IPS-18a (cell line): ENCODE results near the gene PCBP4.

Experiments
- H3K27ac ChIP-seq: one replicate; pipeline ENCODE4 v1.5.1; 2013; ENCODE audit warnings: low read length
- H3K27me3 ChIP-seq: one replicate; pipeline ENCODE4 v1.6.1; 2013; ENCODE audit warnings: mild to moderate bottlenecking, low read length; ENCODE audit not compliant: control insufficient read depth, insufficient read depth
- H3K36me3 ChIP-seq: one replicate; pipeline ENCODE4 v1.6.1; 2013; ENCODE audit warnings: low read depth, low read length; ENCODE audit not compliant: control insufficient read depth
- H3K4me1 ChIP-seq: one replicate; pipeline ENCODE4 v1.6.1; 2013; ENCODE audit warnings: low read depth, low read length; ENCODE audit not compliant: control insufficient read depth
- H3K4me3 ChIP-seq: one replicate; pipeline ENCODE4 v1.5.1; 2013; ENCODE audit warnings: low read length
- H3K9ac ChIP-seq: one replicate; pipeline ENCODE4 v1.6.1; 2013; ENCODE audit warnings: mild to moderate bottlenecking, low read length, moderate library complexity
- H3K9me3 ChIP-seq: one replicate; pipeline ENCODE4 v1.6.1; 2013; ENCODE audit warnings: low read depth, low read length; ENCODE audit not compliant: control insufficient read depth

The PCBP4 gene

DNA sequence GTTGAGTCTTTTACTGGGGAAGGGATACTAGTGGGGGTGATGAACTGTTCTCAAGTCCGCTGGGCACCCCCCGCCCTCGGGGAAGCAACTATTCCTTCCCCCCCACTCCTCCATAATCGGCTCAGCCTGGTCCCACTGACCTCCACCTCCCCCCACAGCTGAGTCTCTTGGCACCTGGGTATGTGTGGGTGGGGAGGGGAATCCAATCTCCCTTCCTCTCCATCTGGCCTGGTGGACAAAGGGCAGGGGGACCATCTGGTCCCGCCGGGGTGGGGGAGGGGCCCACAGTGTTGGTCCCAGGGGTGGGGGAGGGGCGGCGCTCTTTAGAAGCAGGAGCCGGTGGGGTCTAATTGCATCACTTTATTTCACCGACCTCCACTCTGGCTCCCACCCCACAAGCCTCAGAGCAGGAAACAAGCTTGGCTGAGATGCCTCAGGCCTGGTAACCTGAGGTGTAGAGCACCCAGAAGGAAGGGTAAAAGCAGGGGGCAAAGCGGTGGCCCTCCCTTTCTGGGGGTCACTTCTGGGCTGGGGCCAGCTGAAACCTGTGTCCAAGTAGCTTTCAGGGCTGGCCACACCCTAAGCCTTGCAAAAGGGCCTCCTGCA is 1.0 kb upstream of the PCBP4 start:
- H3K9ac ChIP-seq: peak overlapping the region; percentile 95
- H3K27me3 ChIP-seq: peaks cover 19% of the 10 kb centered on the region
- H3K9me3 ChIP-seq: no peaks in the 10 kb centered on the region
- peak overlapping the region; percentile 92 for H3K27ac ChIP-seq
- peaks cover 40% of the 10 kb centered on the region for H3K4me1 ChIP-seq
- H3K36me3 ChIP-seq: no peaks in the 10 kb centered on the region
- peak overlapping the region; percentile 83 for H3K4me3 ChIP-seq

DNA sequence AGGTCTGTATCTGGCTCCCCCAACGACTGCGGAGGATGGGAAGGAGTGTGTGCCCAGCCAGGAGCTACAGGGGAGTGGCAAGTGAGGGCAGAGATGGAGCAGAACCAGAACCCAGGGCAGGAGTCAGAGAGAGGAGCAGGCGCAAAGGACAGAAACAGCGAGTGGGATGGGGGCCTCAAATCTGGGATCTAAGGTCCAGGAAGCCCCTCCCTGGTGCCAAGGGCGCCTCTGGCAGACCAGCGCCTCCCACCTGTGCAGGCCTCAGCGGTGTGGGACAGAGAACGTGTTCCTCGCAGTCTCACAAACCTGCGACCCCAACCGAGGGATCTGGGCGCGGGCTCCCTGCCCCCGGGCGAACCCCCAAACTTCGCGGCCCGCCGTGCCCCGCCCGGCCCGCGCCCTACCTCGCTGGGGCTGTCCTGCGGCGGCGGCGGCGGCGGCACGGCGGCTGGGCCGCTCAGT is 301 bp downstream of the PCBP4 start:
- Histone ChIP-seq H3K27ac (no peak overlapping the region), H3K36me3 (no peaks in the 10 kb centered on the region), H3K27me3 (peaks cover 19% of the 10 kb centered on the region), H3K9me3 (no peaks in the 10 kb centered on the region), H3K4me3 (peak overlapping the region; percentile 54), H3K9ac (no peak overlapping the region), H3K4me1 (peaks cover 40% of the 10 kb centered on the region)

DNA sequence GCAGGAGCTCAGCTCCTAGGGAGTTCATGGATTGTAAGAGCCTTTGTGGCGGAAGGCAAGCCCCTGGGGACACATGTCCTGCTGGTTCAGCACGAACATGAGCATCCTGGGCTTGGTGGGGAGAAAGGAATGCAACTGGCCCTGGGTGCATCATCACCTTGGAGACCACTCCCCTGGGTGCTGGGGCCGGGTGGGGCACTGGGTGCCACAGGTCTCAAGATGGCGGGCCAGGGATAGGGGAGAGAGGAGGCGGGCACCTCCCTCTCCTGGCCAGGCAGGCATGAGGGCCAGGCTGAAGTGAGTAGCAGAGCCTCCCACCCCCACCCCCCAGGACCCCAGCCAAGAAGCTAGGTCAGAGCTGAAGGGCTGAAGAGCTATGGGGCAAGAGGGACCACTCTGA is 768 bp downstream of the PCBP4 start:
- peaks cover 40% of the 10 kb centered on the region for H3K4me1 ChIP-seq

DNA sequence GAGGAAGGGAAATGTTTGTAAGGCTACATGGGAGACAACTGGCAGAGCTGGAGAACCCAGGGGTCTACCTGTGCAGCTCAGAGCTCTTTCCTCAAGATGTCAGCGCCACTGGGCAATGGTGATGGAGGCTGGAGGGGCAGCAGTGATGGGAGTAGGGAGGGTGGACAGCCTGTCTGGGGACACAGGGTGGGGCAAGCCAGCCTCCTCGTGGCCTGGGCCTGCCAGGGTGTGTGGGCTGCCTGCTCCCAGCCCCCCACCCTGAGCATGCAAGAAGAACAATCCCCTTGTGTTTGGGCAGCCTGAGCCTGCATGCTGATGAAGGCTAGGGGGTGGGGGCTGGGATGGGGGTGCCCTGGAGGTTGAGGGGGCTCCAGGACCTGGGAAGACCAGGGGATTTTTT is 1.2 kb downstream of the PCBP4 start:
- H3K36me3 ChIP-seq: no peaks in the 10 kb centered on the region
- peaks cover 19% of the 10 kb centered on the region for H3K27me3 ChIP-seq
- H3K4me1 ChIP-seq: peaks cover 40% of the 10 kb centered on the region
- H3K9ac ChIP-seq: no peak overlapping the region
- no peak overlapping the region for H3K27ac ChIP-seq
- H3K9me3 ChIP-seq: no peaks in the 10 kb centered on the region
- no peak overlapping the region for H3K4me3 ChIP-seq

More for the DNA sequence above, 768 bp downstream of the PCBP4 start:
- Histone ChIP-seq H3K9ac (no peak overlapping the region), H3K4me3 (peak overlapping the region; percentile 54), H3K27me3 (peaks cover 19% of the 10 kb centered on the region), H3K36me3 (no peaks in the 10 kb centered on the region), H3K27ac (no peak overlapping the region), H3K9me3 (no peaks in the 10 kb centered on the region)

DNA sequence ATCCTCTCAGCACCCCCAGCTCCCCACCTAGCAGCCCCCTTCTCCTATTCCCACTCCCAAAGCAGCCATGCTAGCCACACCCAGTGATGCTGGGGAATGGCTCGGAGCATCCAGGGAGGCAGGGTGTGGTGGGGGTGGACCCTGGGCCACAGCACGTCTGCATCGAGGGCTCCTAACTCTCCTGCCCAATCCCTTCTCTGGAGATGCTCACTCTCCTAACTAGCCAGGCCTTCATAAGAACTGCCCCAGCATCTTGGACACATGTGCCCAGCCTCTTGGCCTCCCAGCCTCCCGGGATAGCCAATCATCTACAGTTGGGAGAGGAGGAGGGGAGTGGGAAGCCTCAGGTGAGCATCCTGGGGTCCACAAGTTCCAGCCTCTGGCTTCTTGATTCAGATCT is 2.7 kb downstream of the PCBP4 start:
- no peaks in the 10 kb centered on the region for H3K9me3 ChIP-seq
- no peak overlapping the region for H3K9ac ChIP-seq
- H3K4me1 ChIP-seq: peaks cover 37% of the 10 kb centered on the region
- H3K36me3 ChIP-seq: no peaks in the 10 kb centered on the region
- peaks cover 19% of the 10 kb centered on the region for H3K27me3 ChIP-seq
- H3K27ac ChIP-seq: no peak overlapping the region
- H3K4me3 ChIP-seq: peak overlapping the region; percentile 7

DNA sequence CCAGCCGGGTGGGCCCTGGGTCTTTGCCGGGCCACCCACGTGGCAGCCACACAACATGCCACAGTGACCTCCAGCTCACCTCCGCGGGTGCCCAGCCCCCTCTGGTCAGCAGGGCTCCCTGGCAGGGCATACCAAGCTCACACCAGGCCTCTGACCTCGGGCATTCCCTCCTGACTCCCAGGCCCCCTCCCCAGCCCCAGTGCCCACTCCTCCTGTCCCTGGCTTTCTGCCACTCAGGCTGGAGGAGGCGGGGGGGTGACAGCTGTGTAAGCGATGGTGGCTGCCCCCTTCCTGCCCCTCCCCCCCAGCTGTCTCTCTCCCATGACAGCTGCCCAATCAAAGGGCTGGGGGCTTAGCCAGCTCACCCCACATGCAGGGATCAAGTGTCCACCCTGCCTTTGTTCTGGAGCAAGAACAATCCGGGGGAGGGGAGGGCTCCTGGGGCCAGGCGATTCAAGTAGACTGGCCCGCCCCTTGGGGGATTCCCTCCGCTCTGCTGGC is 3.3 kb downstream of the PCBP4 start:
- Histone ChIP-seq H3K9me3 (no peaks in the 10 kb centered on the region), H3K4me1 (peaks cover 32% of the 10 kb centered on the region), H3K9ac (no peak overlapping the region), H3K36me3 (no peaks in the 10 kb centered on the region), H3K27ac (no peak overlapping the region), H3K27me3 (peaks cover 19% of the 10 kb centered on the region), H3K4me3 (peak overlapping the region; percentile 7)

DNA sequence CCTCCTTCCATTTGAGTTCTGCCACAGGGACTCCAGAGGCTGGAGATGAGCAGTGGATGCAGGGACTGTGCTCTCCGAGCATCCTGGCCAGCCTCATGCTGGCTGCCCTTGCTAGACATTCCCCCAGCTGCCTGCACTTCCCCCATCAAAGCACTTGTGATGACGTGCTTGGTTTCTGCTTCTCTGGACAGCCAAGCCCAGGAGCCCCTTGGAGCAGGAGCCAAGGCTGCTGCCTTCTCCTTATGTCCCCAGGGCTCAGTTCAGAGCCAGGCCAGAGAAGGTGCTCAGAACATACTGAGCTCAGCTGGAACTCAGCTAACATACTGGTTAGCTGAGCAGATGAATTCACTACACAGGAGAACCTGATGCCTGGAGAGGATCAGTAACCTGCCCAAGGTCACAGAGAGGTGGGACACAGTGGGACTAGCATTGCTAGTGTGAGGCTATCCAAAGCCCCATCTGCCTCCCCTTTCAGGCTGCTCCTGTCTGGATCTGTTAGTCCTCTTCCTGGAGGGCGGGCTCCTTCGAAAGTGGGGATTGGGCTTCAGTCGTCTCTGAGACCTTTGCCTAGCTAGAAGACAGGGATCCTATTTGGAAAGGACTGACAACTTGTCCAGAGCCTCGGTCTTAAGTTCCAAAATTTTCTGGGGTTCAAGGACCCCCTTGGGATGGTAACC is 4.3 kb downstream of the PCBP4 start:
- Histone ChIP-seq H3K36me3 (no peaks in the 10 kb centered on the region), H3K9ac (no peak overlapping the region), H3K4me3 (no peak overlapping the region), H3K27ac (no peak overlapping the region), H3K27me3 (peaks cover 19% of the 10 kb centered on the region), H3K4me1 (peaks cover 25% of the 10 kb centered on the region), H3K9me3 (no peaks in the 10 kb centered on the region)

DNA sequence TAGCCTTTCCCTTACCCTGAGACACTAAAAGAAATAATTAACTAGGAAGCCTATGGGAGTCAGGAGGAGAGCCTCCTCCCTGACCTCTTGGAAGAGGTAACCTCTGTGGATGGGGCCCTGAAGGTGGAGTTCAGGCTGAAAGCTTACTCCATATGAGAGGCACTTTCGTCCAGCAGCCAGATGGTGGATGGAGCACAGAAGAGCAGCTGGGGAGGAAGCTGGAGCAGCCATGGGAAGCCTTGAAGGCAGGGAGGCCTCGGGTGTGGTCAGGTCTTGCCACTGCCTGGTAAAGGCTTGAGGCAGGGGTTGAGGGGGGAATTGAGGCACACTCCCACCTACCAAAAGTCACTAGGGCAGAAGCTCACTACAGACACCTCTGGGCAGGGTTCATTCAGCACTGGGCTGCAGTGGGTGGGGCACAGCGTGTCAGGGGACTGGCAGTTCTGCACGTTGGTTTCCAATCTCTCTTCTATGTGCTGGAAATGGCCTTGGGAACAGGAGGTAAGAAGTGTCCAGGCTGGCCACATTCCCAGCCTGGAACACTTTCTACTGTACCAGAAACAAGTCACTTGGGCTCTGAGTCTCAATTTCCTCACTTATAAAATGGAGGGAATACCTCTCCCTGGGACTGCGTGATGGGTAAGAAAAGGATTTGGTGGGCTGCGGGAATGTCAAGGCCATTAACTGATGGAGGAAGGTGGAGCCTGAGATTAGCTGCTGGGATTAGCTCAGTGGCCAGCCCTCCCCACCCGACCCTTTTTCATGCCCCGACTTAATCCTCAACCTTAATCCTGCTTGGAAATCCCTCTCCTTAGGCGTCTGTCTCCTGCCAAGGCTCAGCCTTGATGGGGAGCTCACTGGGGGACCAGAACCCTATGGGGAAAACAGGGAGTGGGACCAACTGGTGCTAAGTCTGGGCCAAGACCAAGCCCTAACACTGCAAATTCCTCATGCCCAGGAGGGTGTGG is 5.4 kb downstream of the PCBP4 start:
- no peaks in the 10 kb centered on the region for H3K36me3 ChIP-seq
- no peak overlapping the region for H3K27ac ChIP-seq
- H3K27me3 ChIP-seq: peaks cover 24% of the 10 kb centered on the region
- no peak overlapping the region for H3K9ac ChIP-seq
- no peak overlapping the region for H3K4me3 ChIP-seq
- peaks cover 25% of the 10 kb centered on the region for H3K4me1 ChIP-seq
- H3K9me3 ChIP-seq: no peaks in the 10 kb centered on the region

DNA sequence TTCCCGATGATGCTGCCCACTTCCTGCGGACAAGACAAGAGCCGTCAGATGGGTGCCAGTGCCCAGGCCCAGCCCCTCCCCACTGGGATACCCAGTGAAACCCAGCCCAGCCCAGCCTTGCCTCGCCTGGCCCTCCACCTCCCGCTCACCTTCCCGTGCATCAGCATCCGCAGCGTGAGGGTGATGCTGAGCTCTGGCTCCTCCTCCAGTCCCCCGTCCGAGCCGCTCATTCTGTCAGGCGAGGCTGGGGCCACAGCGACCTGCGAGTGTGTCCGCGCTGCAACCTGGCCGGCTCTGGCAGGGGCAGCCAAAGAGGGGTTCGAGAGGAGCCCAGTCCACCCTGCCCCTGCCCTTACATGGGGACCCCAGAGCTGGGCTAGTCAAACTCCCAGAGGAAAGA is 6.2 kb downstream of the PCBP4 start:
- Histone ChIP-seq H3K4me3 (no peak overlapping the region), H3K27ac (no peak overlapping the region), H3K27me3 (peaks cover 24% of the 10 kb centered on the region), H3K36me3 (no peaks in the 10 kb centered on the region), H3K4me1 (peaks cover 21% of the 10 kb centered on the region), H3K9me3 (no peaks in the 10 kb centered on the region), H3K9ac (no peak overlapping the region)

DNA sequence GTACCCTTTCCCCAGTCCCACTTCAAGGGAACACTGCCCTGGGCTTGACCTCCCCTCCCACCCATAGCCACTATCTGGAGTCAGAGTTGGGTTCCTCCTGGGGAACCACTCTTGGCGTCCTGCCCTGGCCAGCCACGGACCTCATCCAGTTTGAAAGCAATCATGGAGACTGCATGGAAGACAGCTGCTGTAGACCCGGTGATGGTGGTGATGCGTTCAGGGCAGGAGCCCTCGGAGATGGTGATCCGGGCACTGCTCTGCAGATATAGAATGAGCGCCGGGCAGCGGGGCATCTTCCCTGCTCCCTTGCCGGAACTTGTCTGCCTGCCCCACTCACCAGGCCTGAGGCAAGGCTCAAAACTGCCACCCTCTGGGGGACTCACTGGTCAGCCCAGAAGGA is 6.9 kb downstream of the PCBP4 start:
- Histone ChIP-seq H3K4me1 (peaks cover 17% of the 10 kb centered on the region), H3K36me3 (no peaks in the 10 kb centered on the region)

DNA sequence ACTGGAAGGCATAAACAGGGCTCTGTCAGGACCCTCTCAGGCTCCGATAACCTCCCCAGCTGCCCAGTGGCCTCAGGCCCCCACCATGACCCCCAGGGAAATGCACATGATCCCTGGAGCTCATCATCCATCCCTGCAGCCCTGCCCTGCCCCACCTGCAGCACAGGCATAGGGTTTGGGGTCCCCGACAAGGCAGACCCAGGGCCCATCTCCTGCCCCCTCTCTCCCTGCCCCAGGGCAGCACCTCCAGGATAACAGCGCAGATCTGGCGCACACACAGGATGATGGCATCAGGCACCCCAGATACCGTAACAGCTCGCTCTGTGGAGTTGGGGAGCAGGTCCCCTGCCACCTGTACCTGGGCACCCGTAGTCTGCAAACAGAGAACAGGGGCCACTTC is 7.6 kb downstream of the PCBP4 start:
- Histone ChIP-seq H3K9me3 (no peaks in the 10 kb centered on the region), H3K9ac (no peak overlapping the region), H3K4me1 (peaks cover 14% of the 10 kb centered on the region), H3K27ac (no peak overlapping the region), H3K4me3 (no peak overlapping the region), H3K27me3 (peaks cover 27% of the 10 kb centered on the region), H3K36me3 (no peaks in the 10 kb centered on the region)

More for the DNA sequence above, 6.9 kb downstream of the PCBP4 start:
- no peak overlapping the region for H3K27ac ChIP-seq
- H3K27me3 ChIP-seq: peaks cover 24% of the 10 kb centered on the region
- no peak overlapping the region for H3K9ac ChIP-seq
- no peak overlapping the region for H3K4me3 ChIP-seq
- H3K9me3 ChIP-seq: no peaks in the 10 kb centered on the region
